Measurements from ENCODE around the gene THUMPD2. TPM values are rescaled to one million over a fixed set of nuclear protein-coding genes. Genes with fewer than 3 reads are reported as not detected.

The THUMPD2 gene
- total RNA-seq, 1 donor from 2014 or later: 5.2 TPM

- DNase-seq (ENCODE audit: low read depth): no peak
- TF ChIP-seq CTCF (conservative IDR thresholded peaks at IDR 0.05; ENCODE audit: low read depth, low read length): no peak
- no peak overlapping the region for H3K4me3 ChIP-seq (ENCODE audit: low read depth, low read length)
These were observed 66.1 kb downstream of the THUMPD2 start for GRCh38 chr2:39712953-39713352.

DNA sequence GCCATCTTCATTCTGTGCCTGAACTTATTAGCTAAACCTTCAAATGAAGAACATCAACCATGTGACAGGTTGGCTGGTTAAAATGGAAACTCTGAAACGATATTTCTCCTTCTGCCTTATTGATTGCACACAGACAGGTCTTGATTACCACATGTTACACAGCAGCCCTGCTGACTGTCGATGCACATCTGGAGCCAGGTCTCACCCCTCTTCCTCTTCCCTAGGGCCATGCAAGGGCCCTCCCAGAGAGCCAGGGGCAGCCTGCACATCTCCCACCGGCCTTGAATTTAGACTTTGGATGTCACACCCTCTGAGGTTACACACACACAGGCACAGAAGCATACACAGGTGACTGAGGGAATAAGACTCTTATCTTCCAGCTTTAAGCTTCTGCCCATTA, 68.3 kb downstream of the THUMPD2 start:
- H3K4me3 ChIP-seq (ENCODE audit: low read depth, low read length): no peak overlapping the region
- no peak for DNase-seq (ENCODE audit: low read depth)
- TF ChIP-seq CTCF (conservative IDR thresholded peaks at IDR 0.05; ENCODE audit: low read depth, low read length): no peak

DNA sequence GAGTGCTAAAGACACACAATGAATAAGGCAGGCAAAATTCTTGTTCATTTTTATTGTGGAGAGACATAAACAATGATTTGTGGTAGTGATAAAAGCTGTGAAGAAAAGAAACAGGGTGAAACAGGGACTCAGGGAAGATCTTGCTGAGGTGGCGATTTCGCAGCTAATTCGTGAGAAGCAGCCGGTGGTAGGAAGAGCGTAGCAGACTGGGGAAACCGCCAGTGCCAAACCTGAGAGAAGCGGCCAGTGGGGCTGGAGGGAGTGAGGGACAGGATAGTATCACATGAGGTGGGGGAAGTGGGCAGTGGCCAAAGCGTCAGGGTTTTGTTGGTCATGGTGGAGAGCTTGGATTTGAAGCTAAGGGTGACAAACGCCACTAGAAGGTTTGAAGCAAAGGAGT, 71.1 kb downstream of the THUMPD2 start:
- H3K4me3 ChIP-seq (ENCODE audit: low read depth, low read length): no peak overlapping the region
- no peak for TF ChIP-seq CTCF (conservative IDR thresholded peaks at IDR 0.05; ENCODE audit: low read depth, low read length)
- DNase-seq (ENCODE audit: low read depth): no peak

- no peak for DNase-seq (ENCODE audit: low read depth)
- TF ChIP-seq CTCF (conservative IDR thresholded peaks at IDR 0.05; ENCODE audit: low read depth, low read length): no peak
- H3K4me3 ChIP-seq (ENCODE audit: low read depth, low read length): no peak overlapping the region
These were observed 72.1 kb downstream of the THUMPD2 start for GRCh38 chr2:39706945-39707344.

DNA sequence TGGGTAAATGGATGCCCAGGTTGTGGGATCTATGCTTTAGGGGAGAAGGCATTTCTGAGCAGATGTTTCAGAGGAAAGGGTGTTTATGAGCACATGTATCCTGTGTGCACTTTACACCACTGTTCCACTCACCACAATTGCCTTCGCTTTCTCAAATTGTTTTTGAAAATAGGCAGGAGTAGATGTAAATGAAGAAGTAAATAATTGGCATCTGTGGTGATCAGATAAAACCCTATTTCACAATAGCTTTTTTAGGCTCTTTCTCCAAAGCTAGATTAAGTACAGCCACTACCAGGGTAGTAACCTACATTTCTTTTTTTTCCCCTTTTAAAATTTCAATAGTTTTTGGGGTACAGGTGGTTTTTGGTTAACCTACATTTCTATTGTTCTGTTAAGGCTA, 72.7 kb downstream of the THUMPD2 start:
- no peak for TF ChIP-seq CTCF (conservative IDR thresholded peaks at IDR 0.05; ENCODE audit: low read depth, low read length)
- DNase-seq (ENCODE audit: low read depth): no peak
- no peak overlapping the region for H3K4me3 ChIP-seq (ENCODE audit: low read depth, low read length)

GRCh38 chr2:39705638-39706037, 73.4 kb downstream of the THUMPD2 start:
- DNase-seq (ENCODE audit: low read depth): no peak
- no peak overlapping the region for H3K4me3 ChIP-seq (ENCODE audit: low read depth, low read length)
- TF ChIP-seq CTCF (conservative IDR thresholded peaks at IDR 0.05; ENCODE audit: low read depth, low read length): no peak

GRCh38 chr2:39704540-39704939, 74.5 kb downstream of the THUMPD2 start:
- no peak for DNase-seq (ENCODE audit: low read depth)
- no peak for TF ChIP-seq CTCF (conservative IDR thresholded peaks at IDR 0.05; ENCODE audit: low read depth, low read length)
- H3K4me3 ChIP-seq (ENCODE audit: low read depth, low read length): no peak overlapping the region
